ENCODE results near the gene TPTE.
"Not testable (repeated sequence)": the region's sequence is repeated elsewhere in the genome, so short reads cannot be mapped to it uniquely, and the experiment has no call there.

- not testable (repeated sequence) for TF ChIP-seq CTCF (conservative IDR thresholded peaks at IDR 0.05; ENCODE audit: low read length); EZH2phosphoT487 (IDR thresholded peaks at IDR 0.05; ENCODE audit: borderline replicate concordance, low read depth, low read length)
Observed at GRCh38 chr21:10484864-10485263, 36.5 kb upstream of the TPTE start.
